Measurements from ENCODE around the gene CNDP2.

DNA sequence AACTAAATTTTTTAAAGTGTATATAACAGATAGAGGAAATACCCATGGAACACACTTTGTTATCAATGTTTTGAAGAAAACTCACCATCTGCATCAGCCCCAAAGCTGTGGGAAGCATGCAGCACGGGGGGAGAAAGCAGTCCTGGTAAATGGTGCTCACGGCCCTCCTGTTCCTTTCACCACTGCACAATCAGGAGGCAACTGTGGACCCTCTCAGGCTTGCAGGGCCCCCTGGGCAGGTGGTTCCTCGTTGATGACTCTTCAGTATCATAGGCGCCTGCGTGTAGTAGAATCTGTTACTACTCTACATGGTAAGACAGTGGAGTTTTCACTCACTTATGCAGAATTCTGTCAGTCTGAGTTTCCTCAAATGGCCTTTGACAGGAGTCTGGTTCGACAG lies 33.2 kb downstream of the CNDP2 start:
- TF ChIP-seq CTCF (IDR thresholded peaks at IDR 0.05), result no peak
- TF ChIP-seq POLR2A (IDR thresholded peaks at IDR 0.05), result no peak
